Neural cell (in vitro differentiated cells): ENCODE results near the gene ALDH1B1. TPM values are rescaled to one million over a fixed set of nuclear protein-coding genes. Genes with fewer than 3 reads are reported as not detected.

Source experiments
- H2AFZ ChIP-seq: fragments of 200-600, 300-800 bp; sonication (generic), shearing (Covaris generic); 2 replicates; pipeline ENCODE4 v1.6.0; 2014; ENCODE audit warnings: low read depth, mild to moderate bottlenecking, antibody characterized with exemption, low read length, moderate library complexity
- H3F3A ChIP-seq: fragments of 200-600 bp; shearing (Covaris generic); 2 replicates; pipeline ENCODE4 v1.6.1; 2016; ENCODE audit warnings: mild to moderate bottlenecking, moderate library complexity, mixed read lengths, antibody characterized with exemption, low read length; ENCODE audit not compliant: insufficient read depth, poor library complexity, severe bottlenecking
- H3K27ac ChIP-seq: fragments of 200-600, 300-800 bp; sonication (generic), shearing (Covaris generic); 2 replicates; pipeline ENCODE4 v1.5.1; 2014; ENCODE audit warnings: mild to moderate bottlenecking, low read length, moderate library complexity
- H3K27me3 ChIP-seq: fragments of 300-800, 200-600 bp; sonication (generic), shearing (Covaris generic); 2 replicates; pipeline ENCODE4 v1.6.0; 2014; ENCODE audit warnings: mild to moderate bottlenecking, low read depth, low read length, moderate library complexity; ENCODE audit not compliant: insufficient read depth
- H3K36me3 ChIP-seq: fragments of 300-800, 200-600 bp; sonication (generic), shearing (Covaris generic); 2 replicates; pipeline ENCODE4 v1.5.1; 2014; ENCODE audit warnings: mild to moderate bottlenecking, antibody characterized with exemption, low read length, moderate library complexity; ENCODE audit not compliant: insufficient read depth
- H3K4me2 ChIP-seq: fragments of 300-800, 200-600 bp; sonication (generic), shearing (Covaris generic); 2 replicates; pipeline ENCODE4 v1.6.0; 2014; ENCODE audit warnings: mild to moderate bottlenecking, low read length
- H3K4me3 ChIP-seq: fragments of 300-800, 200-600 bp; sonication (generic), shearing (Covaris generic); 2 replicates; pipeline ENCODE4 v1.5.1; 2014; ENCODE audit warnings: mild to moderate bottlenecking, low read length, moderate library complexity
- H3K79me2 ChIP-seq: fragments of 200-600 bp; shearing (Covaris generic); replicated peaks from 2 replicates; pipeline ENCODE4 v1.6.0; 2014; ENCODE audit warnings: mild to moderate bottlenecking, low read length, moderate library complexity; ENCODE audit not compliant: insufficient read depth
- H3K9ac ChIP-seq: fragments of 300-800, 200-600 bp; sonication (generic), shearing (Covaris generic); 2 replicates; pipeline ENCODE4 v1.6.1; 2016; ENCODE audit warnings: mild to moderate bottlenecking, low read length, mixed read lengths
- H3K9me2 ChIP-seq: fragments of 200-600 bp; shearing (Covaris generic); 2 replicates; pipeline ENCODE4 v1.6.1; 2016; ENCODE audit warnings: mild to moderate bottlenecking, low read length, mixed read lengths; ENCODE audit not compliant: insufficient read depth
- H3K9me3 ChIP-seq: fragments of 200-600, 300-800 bp; sonication (generic), shearing (Covaris generic); 2 replicates; pipeline ENCODE4 v1.6.1; 2016; ENCODE audit warnings: mild to moderate bottlenecking, mixed run types, low read length, moderate library complexity, mixed read lengths
- H4K20me1 ChIP-seq: fragments of 200-600 bp; shearing (Covaris generic); 2 replicates; pipeline ENCODE4 v1.6.1; 2016; ENCODE audit warnings: mild to moderate bottlenecking, mixed run types; ENCODE audit not compliant: insufficient read depth
- EP300 ChIP-seq: fragments of 450-650 bp; conservative IDR thresholded peaks from 2 replicates; pipeline ENCODE4 v1.6.1; 2014; ENCODE audit warnings: antibody characterized with exemption, mild to moderate bottlenecking, moderate library complexity; ENCODE audit not compliant: poor library complexity, severe bottlenecking
- EZH2 ChIP-seq: fragments of 200-600, 300-800 bp; shearing (Covaris generic), sonication (generic); IDR thresholded peaks from 2 replicates; pipeline ENCODE4 v1.6.1; 2014; ENCODE audit warnings: antibody characterized with exemption, low read length, borderline replicate concordance, mild to moderate bottlenecking; ENCODE audit not compliant: insufficient read depth, poor library complexity, severe bottlenecking
- MXI1 ChIP-seq: fragments of 450-650 bp; conservative IDR thresholded peaks from 2 replicates; pipeline ENCODE4 v1.6.1; 2014; ENCODE audit warnings: antibody characterized with exemption, mild to moderate bottlenecking; ENCODE audit not compliant: poor library complexity, severe bottlenecking
- POLR2AphosphoS5 ChIP-seq: IDR thresholded peaks from 2 replicates; pipeline ENCODE4 v1.6.1; 2012
- RAD21 ChIP-seq: fragments of 450-650 bp; conservative IDR thresholded peaks from 2 replicates; pipeline ENCODE4 v1.6.1; 2014; ENCODE audit warnings: antibody characterized with exemption, mild to moderate bottlenecking, moderate library complexity
- REST ChIP-seq: IDR thresholded peaks from 2 replicates; pipeline ENCODE4 v1.6.1; 2012; ENCODE audit warnings: borderline replicate concordance
- SMC3 ChIP-seq: fragments of 450-650 bp; conservative IDR thresholded peaks from 2 replicates; pipeline ENCODE4 v1.6.1; 2014; ENCODE audit warnings: antibody characterized with exemption, mild to moderate bottlenecking, moderate library complexity; ENCODE audit not compliant: poor library complexity
- TAF1 ChIP-seq: IDR thresholded peaks from 2 replicates; pipeline ENCODE4 v1.6.1; 2012; ENCODE audit warnings: low read depth
- polyA plus RNA-seq: library from polyadenylated mRNA; depleted of rRNA; stranded (reverse); fragments of >200 nt; gene quantifications from 2 replicates; pipeline ENCODE4 v1.2.3, GENCODE V29; 2014
- TF ChIP-seq, protein P1 (sequence below): fragments of 450-650 bp; IDR thresholded peaks from 2 replicates; pipeline ENCODE4 v1.5.1; 2014; ENCODE audit warnings: antibody characterized with exemption, mild to moderate bottlenecking, moderate library complexity; ENCODE audit not compliant: poor library complexity, severe bottlenecking

ALDH1B1 gene
- polyA plus RNA-seq, 1 donor from 2014 or later = 6.6 TPM

DNA sequence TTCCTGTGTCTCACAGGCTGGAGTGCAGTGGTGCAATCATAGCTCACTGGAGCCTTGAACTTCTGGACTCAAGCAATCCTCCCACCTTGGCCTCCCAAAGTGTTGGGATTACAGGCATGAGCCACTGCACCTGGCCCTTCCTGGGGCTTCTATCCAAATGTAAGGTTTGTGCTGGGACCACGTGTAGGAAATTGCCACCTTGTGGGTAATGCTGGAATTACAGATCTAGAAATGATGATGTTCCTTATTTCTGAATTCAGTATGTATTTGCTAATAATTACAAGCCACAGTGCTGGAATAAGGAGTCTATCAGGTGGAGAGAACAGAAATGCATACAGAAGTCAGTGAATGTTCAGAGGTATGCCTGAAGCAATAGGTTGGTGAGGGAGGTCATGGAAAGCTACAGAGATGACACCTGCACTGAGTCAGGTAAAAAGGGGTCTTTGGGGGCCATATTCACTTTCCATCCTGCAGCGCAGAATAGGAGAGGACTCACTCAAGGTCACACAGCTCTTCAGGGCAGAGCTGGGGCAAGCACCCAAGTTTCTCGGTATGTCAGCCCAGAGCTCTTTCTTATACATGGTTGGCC is 40.5 kb downstream of the ALDH1B1 start:
- Histone ChIP-seq H3K79me2 (no peaks in the 10 kb centered on the region), H3F3A (no peaks in the 10 kb centered on the region), H3K36me3 (no peaks in the 10 kb centered on the region), H4K20me1 (no peaks in the 10 kb centered on the region), H3K9ac (no peak overlapping the region), H3K4me3 (no peak overlapping the region), H3K9me3 (no peaks in the 10 kb centered on the region), H3K4me2 (no peak overlapping the region), H3K27me3 (no peaks in the 10 kb centered on the region), H3K9me2 (no peaks in the 10 kb centered on the region), H3K27ac (no peak overlapping the region), H2AFZ (no peak overlapping the region)
- TF ChIP-seq POLR2AphosphoS5 = no peak
- TF ChIP-seq SMC3 = peak; percentile 93
- peak; percentile 63 for TF ChIP-seq MXI1
- TF ChIP-seq RAD21 = peak; percentile 78
- no peak for TF ChIP-seq REST
- TF ChIP-seq, protein P1, sequence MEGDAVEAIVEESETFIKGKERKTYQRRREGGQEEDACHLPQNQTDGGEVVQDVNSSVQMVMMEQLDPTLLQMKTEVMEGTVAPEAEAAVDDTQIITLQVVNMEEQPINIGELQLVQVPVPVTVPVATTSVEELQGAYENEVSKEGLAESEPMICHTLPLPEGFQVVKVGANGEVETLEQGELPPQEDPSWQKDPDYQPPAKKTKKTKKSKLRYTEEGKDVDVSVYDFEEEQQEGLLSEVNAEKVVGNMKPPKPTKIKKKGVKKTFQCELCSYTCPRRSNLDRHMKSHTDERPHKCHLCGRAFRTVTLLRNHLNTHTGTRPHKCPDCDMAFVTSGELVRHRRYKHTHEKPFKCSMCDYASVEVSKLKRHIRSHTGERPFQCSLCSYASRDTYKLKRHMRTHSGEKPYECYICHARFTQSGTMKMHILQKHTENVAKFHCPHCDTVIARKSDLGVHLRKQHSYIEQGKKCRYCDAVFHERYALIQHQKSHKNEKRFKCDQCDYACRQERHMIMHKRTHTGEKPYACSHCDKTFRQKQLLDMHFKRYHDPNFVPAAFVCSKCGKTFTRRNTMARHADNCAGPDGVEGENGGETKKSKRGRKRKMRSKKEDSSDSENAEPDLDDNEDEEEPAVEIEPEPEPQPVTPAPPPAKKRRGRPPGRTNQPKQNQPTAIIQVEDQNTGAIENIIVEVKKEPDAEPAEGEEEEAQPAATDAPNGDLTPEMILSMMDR = peak; percentile 85
- TF ChIP-seq TAF1 = no peak

- TF ChIP-seq EZH2 (no peak), EP300 (no peak), POLR2AphosphoS5 (no peak), SMC3 (no peak), RAD21 (no peak), REST (no peak), MXI1 (no peak), TAF1 (no peak)
- TF ChIP-seq, protein P1 = no peak
- no peak overlapping the region for H3K9ac ChIP-seq
- no peaks in the 10 kb centered on the region for H3F3A ChIP-seq
- no peaks in the 10 kb centered on the region for H4K20me1 ChIP-seq
- no peak overlapping the region for H3K4me3 ChIP-seq
- no peaks in the 10 kb centered on the region for H3K27me3 ChIP-seq
- H3K9me2 ChIP-seq = no peaks in the 10 kb centered on the region
- no peak overlapping the region for H3K27ac ChIP-seq
- H3K36me3 ChIP-seq = no peaks in the 10 kb centered on the region
- H3K9me3 ChIP-seq = no peaks in the 10 kb centered on the region
- H2AFZ ChIP-seq = no peak overlapping the region
- no peaks in the 10 kb centered on the region for H3K79me2 ChIP-seq
- H3K4me2 ChIP-seq = no peak overlapping the region
Measured at GRCh38 chr9:38434365-38434764, 41.9 kb downstream of the ALDH1B1 start.
